Stimulated activated CD4-positive, alpha-beta T cell treated with anti-CD3 and anti-CD28 coated beads, TNF-alpha, amount 100 ng/mL, for 1 hour (primary cell): ENCODE measurements around the gene STX5.
"Not testable (repeated sequence)": the region's sequence is repeated elsewhere in the genome, so short reads cannot be mapped to it uniquely, and the experiment has no call there.

Experiments
- DNase-seq, 3 donors: peaks; one replicate each; pipeline ENCODE4 v3.0.0-alpha.2; 2020; ENCODE audit warnings: low read depth in 3 of 3, low spot score in 1 of 3

STX5 gene

DNA sequence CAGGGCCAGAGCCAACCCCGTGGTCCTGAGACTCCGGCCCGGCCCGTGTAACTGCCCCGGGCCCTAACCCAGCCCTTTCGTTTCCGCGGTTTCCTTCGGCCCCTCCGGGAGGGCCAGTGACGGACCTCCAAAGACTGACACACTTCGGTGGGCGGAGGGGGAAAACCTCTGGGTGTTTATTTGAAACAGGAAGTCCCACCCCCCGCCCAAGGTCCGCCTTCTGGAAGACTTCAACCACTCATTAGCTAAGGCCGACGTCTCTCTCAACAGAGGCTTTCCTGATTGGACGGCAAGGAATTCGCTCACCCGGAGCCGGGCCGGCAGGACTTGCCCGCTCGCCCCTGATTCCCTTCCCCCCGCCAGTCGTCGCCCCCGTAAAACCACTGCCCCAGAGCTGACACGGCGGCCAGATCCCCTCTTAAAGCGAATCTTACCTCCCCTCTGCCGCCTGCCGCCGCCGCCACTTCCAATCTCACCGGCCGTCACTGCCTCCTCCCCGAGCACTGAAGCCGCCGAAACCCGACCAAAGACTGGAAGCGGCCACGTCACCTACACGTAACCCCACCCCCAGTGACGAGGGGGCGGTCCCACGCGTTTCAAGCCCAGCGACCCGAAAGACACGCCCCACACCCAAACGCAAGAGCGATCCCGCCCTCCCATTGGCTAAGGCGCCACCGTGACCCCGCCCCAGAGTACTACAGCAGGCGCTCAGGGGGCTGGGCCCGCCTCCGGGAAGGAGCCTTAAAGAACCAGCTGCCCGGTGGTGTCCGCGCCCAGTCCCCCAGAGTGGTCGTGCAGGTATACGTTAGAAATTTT is at the start of gene STX5:
Gene STX5, minus strand, starts transcription at position 532 of the 816 bp plus-strand sequence. CDS start 808 bp downstream, outside the sequence.
- DNase-seq, result peak; percentile 98 to 99 (median 99)

DNA sequence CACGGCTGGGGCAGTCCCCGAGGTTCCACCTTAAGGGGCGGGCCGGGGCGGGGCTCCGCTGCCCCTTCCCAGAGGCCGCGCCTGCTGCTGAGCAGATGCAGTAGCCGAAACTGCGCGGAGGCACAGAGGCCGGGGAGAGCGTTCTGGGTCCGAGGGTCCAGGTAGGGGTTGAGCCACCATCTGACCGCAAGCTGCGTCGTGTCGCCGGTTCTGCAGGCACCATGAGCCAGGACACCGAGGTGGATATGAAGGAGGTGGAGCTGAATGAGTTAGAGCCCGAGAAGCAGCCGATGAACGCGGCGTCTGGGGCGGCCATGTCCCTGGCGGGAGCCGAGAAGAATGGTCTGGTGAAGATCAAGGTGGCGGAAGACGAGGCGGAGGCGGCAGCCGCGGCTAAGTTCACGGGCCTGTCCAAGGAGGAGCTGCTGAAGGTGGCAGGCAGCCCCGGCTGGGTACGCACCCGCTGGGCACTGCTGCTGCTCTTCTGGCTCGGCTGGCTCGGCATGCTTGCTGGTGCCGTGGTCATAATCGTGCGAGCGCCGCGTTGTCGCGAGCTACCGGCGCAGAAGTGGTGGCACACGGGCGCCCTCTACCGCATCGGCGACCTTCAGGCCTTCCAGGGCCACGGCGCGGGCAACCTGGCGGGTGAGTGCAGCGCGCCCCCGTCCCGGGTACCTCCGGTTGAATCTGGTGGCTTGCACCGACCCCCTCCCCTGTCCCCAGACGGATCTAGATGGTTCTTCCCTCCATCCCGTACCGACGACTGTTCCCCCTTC is 49.1 kb upstream of the STX5 start, which contains the start of gene SLC3A2:
Gene SLC3A2, plus strand, starts transcription at position 94 of the 776 bp plus-strand sequence. Its CDS starts 128 bp downstream, at position 222.
- DNase-seq, result peak; percentile 47 to 79 (median 65)

- no peak for DNase-seq
Measured at GRCh38 chr11:62880231-62880802, 48.5 kb upstream of the STX5 start.

- no peak for DNase-seq
Measured at GRCh38 chr11:62879235-62879978, 47.6 kb upstream of the STX5 start.

GRCh38 chr11:62876712-62877111 is 44.9 kb upstream of the STX5 start:
- DNase-seq, result no peak

DNA sequence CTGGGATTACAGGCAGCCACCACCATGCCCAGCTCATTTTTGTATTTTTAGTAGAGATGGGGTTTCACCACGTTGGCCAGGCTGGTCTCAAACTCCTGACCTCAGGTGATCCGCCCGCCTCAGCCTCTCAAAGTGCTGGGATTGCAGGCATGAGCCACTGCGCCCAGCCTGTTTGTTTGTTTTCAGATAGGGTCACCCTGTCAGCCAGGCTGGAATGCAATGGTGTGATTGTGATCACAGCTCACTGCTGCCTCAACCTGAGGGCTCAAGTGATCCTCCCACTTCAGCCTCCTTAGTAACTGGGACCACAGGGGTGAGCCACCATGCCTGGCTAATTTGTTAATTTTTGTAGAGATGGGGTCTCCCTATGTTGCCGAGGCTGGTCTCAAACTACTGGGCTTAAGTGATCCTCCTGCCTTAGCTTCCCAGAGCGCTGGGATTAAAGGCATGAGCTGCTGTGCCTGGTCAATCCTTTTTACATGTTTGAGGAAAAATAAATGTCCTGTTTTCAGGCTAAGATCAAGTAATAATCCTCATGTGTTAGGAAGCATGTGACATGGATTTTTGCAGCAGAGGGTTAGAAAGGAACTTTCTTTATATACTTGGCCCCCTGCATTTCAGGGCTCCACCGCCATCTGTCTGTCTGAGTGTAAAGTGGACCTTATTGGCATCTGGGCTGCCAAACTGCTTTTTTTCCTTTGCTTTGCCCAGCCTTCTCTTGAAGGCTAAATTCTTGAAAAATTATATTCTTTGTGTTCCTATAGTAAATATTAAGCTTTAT is 44.0 kb upstream of the STX5 start:
- DNase-seq, result no peak

DNA sequence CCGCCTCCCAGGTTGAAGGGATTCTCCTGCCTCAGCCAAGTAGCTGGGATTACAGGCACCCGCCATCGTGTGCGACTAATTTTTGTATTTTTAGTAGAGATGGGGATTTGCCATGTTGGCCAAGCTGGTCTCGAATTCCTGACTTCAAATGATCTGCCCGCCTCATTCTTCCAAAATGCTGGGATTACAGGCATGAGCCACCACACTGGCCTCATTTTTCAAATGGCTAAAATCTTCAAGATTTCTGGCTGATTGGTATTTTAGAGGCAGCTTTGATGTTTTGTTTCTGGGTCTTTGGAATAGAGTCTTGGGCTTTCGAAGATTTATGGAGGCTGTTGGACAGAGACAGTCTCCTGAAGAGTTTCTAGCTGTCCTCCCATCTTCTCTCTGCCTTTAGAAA is 43.0 kb upstream of the STX5 start:
- DNase-seq, result no peak

DNA sequence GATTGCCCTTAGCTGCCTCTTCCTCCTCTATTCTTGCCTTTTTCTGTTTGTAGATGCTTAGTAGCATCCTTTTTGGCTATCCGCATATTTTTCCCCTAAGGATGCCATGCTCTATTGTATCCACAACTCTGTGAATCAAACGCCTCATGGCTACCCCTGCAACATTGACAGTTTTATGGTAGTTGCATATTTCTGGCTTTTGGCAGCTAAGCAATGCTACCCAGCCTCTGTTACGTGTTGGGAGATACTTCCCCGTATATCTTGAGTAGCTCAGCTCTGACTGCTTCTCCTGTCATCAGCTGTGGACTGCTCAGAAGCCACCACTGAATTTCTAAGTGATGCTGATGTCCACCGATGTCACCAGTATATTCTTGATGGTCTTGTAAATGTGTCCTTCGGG is 33.8 kb upstream of the STX5 start:
- no peak for DNase-seq

DNA sequence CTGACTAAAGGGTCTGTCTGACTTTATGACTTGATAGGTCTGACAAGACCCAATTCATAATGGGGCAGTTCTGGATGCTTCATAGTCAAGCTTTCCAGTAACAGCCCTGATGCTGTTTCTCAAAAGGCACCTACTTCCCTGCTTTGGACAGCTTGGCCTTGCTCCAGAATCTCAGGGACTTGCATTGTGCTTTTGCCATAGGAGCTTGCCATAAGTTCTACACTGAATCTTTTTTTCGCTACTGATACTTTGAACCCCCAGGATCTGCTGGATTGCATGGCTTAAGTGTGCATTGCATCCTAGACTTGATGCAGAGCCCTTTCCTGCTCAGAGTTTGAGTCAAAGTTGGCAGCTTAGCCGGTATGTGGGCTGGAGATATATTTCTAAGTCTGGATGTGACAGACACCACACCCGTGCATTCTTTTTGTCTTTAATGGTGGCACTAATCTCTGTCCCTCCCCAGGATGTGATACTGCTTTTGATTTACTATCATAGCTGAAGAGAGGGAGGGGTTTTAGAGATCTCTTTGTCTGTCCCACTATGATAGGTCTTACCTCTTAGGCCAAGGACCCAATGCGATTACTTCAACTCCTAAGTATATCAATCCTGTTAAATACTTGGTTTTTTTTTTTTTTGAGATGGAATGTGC is 32.0 kb upstream of the STX5 start:
- DNase-seq, result no peak

GRCh38 chr11:62861564-62862192 is 29.8 kb upstream of the STX5 start:
- DNase-seq, result not testable (repeated sequence)

DNA sequence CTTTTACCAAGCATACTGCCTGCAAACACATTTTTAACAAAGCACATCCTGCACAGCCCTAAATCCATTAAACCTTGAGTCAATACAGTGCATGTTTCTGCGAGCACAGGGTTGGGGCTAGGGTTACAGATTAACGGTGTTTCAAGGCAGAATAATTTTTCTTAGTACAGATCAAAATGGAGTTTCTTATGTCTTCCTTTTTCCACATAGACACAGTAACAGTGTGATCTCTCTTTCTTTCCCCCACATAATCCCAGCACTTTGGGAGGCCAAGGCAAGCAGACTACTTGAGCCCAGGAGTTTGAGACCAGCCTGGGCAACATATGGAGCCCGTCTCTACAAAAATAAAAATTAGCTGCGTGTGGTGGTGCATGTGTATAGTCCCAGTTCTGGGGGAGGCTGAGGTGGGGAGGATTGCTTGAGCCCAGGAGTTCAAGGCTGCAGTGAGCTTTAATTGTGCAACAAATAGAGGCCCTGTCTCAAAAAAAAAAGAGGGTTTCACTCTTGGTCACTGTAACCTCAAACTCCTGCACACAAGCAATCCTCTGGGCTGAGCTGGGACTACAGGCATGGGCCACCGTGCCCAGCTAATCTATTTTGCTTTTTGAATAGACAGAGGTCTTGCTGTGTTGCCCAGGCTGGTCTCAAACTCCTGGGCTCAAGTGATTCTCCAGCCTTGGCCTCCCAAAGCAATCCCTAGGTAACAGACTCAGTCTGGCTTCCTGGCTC is 29.1 kb upstream of the STX5 start:
- DNase-seq, result no peak

GRCh38 chr11:62859281-62859703 is 27.4 kb upstream of the STX5 start:
- DNase-seq, result not testable (repeated sequence)

GRCh38 chr11:62858201-62858600 is 26.4 kb upstream of the STX5 start:
- DNase-seq, result no peak

DNA sequence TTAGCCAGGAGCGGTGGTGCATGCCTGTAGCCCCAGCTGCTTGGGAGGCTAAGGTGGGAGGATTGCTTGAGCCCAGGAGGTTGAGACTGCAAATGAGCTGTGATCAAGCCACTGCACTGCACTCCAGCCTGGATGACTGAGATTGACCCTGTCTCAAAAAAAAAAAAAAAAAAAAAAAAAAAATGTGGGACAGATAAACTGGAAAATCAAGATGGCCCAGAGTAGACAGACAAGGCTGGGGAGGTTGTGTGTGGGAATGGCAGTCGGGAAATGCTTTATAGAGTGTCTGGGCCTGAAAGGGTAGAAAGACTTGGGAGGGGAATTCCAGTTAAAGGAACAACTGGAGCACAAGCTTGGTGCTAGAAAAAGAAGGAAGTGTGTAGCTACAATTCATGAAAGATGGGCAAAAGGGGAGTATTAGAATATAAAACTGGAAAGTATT is 25.7 kb upstream of the STX5 start:
- no peak for DNase-seq

GRCh38 chr11:62856333-62856895 is 24.6 kb upstream of the STX5 start:
- DNase-seq, result no peak

GRCh38 chr11:62855571-62856332 is 23.9 kb upstream of the STX5 start:
- DNase-seq, result peak; percentile 97 to 99 (median 98)

GRCh38 chr11:62854825-62855570 is 23.1 kb upstream of the STX5 start:
- no peak for DNase-seq
